Neural crest cell (in vitro differentiated cells): ENCODE results near the gene SPATA3. TPM values are rescaled to one million over a fixed set of nuclear protein-coding genes. Genes with fewer than 3 reads are reported as not detected.

Experiments used
- DNase-seq: peaks from one replicate; pipeline ENCODE4 v3.0.0; 2021; ENCODE audit warnings: low read depth, mixed read lengths, low spot score
- H3K27ac Mint-ChIP-seq: one replicate; pipeline ENCODE4 v1.8.0; 2021; ENCODE audit warnings: mild to moderate bottlenecking, mixed read lengths; ENCODE audit not compliant: unreplicated experiment
- H3K27me3 Mint-ChIP-seq: 2 replicates; pipeline ENCODE4 v1.8.0; 2021; ENCODE audit warnings: low read depth, mild to moderate bottlenecking, mixed read lengths
- H3K36me3 Mint-ChIP-seq: 2 replicates; pipeline ENCODE4 v1.8.0; 2021; ENCODE audit warnings: low read depth, mild to moderate bottlenecking, mixed read lengths
- H3K4me1 Mint-ChIP-seq: 2 replicates; pipeline ENCODE4 v1.8.0; 2021; ENCODE audit warnings: mixed read lengths
- H3K4me3 Mint-ChIP-seq: one replicate; pipeline ENCODE4 v1.8.0; 2021; ENCODE audit warnings: mild to moderate bottlenecking, mixed read lengths
- H3K9me3 Mint-ChIP-seq: 2 replicates; pipeline ENCODE4 v1.8.0; 2021; ENCODE audit warnings: mixed read lengths
- CTCF ChIP-seq: fragments of 200-600 bp; sonication (generic); conservative IDR thresholded peaks from 2 replicates; pipeline ENCODE4 v1.5.0; 2021; ENCODE audit warnings: antibody characterized with exemption, mild to moderate bottlenecking
- total RNA-seq: library from RNA; stranded (reverse); gene quantifications from 2 replicates; pipeline ENCODE4 v1.2.1, GENCODE V29; 2021

The SPATA3 gene
- total RNA-seq, 1 donor from 2014 or later = not detected

GRCh38 chr2:230950874-230951339, 45.0 kb upstream of the SPATA3 start:
- no peaks in the 10 kb centered on the region for H3K36me3 Mint-ChIP-seq
- H3K4me1 Mint-ChIP-seq = peaks cover 13% of the 10 kb centered on the region
- TF ChIP-seq CTCF = no peak
- no peaks in the 10 kb centered on the region for H3K27me3 Mint-ChIP-seq
- DNase-seq = no peak
- no peaks in the 10 kb centered on the region for H3K9me3 Mint-ChIP-seq
- H3K4me3 Mint-ChIP-seq = no peak overlapping the region
- peak overlapping the region; percentile 54 for H3K27ac Mint-ChIP-seq

GRCh38 chr2:230951396-230951795, 44.5 kb upstream of the SPATA3 start:
- no peak overlapping the region for H3K4me3 Mint-ChIP-seq
- H3K4me1 Mint-ChIP-seq = peaks cover 9% of the 10 kb centered on the region
- no peaks in the 10 kb centered on the region for H3K36me3 Mint-ChIP-seq
- no peak for DNase-seq
- no peaks in the 10 kb centered on the region for H3K9me3 Mint-ChIP-seq
- H3K27ac Mint-ChIP-seq = peak overlapping the region; percentile 54
- TF ChIP-seq CTCF = no peak
- peaks cover under 1% of the 10 kb centered on the region for H3K27me3 Mint-ChIP-seq

- Mint-ChIP-seq H3K27ac (no peak overlapping the region), H3K4me3 (no peak overlapping the region), H3K36me3 (no peaks in the 10 kb centered on the region), H3K27me3 (peaks cover 10% of the 10 kb centered on the region), H3K4me1 (peaks cover 17% of the 10 kb centered on the region), H3K9me3 (no peaks in the 10 kb centered on the region)
- TF ChIP-seq CTCF = no peak
- no peak for DNase-seq
Measured at GRCh38 chr2:230952226-230952956, 43.5 kb upstream of the SPATA3 start.

GRCh38 chr2:230953845-230954244, 42.1 kb upstream of the SPATA3 start:
- no peak for DNase-seq
- H3K27ac Mint-ChIP-seq = no peak overlapping the region
- no peaks in the 10 kb centered on the region for H3K36me3 Mint-ChIP-seq
- no peaks in the 10 kb centered on the region for H3K9me3 Mint-ChIP-seq
- H3K4me3 Mint-ChIP-seq = no peak overlapping the region
- H3K4me1 Mint-ChIP-seq = peaks cover 28% of the 10 kb centered on the region
- TF ChIP-seq CTCF = no peak
- H3K27me3 Mint-ChIP-seq = peaks cover 23% of the 10 kb centered on the region

GRCh38 chr2:230954746-230955145, 41.2 kb upstream of the SPATA3 start:
- no peaks in the 10 kb centered on the region for H3K9me3 Mint-ChIP-seq
- no peak overlapping the region for H3K4me3 Mint-ChIP-seq
- TF ChIP-seq CTCF = no peak
- no peak overlapping the region for H3K27ac Mint-ChIP-seq
- peaks cover 31% of the 10 kb centered on the region for H3K4me1 Mint-ChIP-seq
- peaks cover 28% of the 10 kb centered on the region for H3K27me3 Mint-ChIP-seq
- no peak for DNase-seq
- H3K36me3 Mint-ChIP-seq = no peaks in the 10 kb centered on the region
